Measurements from ENCODE around the gene ADAMTS17.
"Not testable (repeated sequence)": the region's sequence is repeated elsewhere in the genome, so short reads cannot be mapped to it uniquely, and the experiment has no call there.

Gene ADAMTS17

DNA sequence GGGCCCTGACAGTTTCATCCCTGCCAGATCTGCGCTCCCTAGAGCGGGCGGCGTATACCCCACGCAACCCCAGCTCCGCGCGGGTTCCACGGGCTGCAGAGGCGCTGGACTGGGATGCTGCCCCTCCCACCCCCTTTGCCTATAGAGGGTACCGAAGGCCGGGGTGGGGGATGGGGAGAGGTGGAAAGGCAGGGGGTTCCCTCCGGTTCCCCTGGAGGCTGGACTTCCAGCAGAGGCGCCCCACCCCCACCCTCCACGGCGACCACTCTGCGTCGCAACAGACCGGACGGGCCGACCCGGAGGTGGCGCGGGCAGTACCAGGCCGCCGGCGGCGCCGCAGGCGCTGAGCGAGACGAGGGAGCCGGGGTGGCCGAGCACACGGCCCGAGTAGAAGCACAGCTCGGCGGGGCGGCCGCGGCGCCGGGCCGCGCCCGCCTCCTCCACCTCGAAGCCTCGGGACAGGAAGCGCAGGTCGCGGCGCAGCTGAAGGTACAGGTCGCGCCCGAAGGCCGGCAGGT lies 995 bp downstream of the ADAMTS17 start:
- DNase-seq (ENCODE audit: low read depth), result no peak

DNA sequence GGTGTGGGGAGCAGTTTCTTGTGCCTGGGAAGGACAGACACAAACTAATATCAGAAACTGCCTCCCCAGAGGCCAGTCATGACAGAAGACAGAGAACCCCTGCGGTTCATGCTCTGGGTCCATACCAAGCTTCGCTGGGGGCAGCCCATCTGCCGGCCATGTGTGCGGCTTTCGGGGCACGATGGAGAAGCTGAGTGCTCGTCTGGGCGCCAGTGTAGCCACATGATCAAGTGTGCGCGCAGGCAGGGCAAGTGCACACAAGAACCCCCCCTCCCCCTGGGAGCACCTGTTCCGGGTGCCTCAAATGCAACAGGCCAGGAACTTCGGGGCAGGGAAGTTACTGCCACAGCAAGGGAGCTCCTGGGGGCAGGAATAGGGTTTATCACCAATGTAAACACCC lies 1.8 kb downstream of the ADAMTS17 start:
- DNase-seq (ENCODE audit: low read depth), result no peak

DNA sequence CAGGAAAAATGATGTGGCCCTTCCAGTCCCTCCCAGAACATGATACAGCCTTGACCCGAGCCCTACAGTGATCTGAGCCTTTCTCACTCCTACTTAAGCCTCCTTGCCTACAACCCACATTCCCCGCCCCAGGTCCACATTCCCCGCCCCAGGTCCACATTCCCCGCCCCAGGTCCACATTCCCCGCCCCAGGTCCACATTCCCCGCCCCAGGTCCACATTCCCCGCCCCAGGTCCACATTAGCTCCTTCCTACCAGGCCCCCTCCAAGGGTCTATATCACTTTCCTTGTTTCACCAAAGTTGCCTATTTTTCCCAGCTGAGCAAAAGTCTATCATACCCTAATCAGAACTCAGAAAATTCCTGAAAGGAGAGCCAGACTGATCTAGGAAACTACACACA lies 2.3 kb downstream of the ADAMTS17 start:
- not testable (repeated sequence) for DNase-seq (ENCODE audit: low read depth)

DNA sequence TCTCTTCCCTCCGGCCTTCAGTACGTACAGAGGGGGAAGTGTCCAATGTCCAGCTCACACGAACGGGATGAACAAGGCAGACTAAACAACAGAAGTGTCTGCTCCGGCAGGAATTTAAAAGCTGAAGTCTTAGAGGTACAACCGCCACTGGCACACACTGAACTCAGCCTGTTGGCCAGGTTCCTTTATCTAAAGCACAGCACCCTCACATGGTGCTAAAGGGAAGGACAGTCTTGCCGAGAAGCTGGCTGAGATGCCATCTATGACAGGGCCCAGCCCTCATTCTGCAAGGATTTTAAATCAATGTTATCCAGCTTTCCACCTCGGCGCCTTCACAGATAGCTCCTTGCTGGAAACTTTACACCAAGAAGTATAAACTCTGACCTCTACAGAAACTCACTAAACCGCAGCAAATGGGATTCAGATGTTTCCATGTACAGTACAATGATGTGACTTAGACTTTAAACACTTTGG lies 2.8 kb downstream of the ADAMTS17 start:
- peak; percentile 41 for DNase-seq (ENCODE audit: low read depth)

DNA sequence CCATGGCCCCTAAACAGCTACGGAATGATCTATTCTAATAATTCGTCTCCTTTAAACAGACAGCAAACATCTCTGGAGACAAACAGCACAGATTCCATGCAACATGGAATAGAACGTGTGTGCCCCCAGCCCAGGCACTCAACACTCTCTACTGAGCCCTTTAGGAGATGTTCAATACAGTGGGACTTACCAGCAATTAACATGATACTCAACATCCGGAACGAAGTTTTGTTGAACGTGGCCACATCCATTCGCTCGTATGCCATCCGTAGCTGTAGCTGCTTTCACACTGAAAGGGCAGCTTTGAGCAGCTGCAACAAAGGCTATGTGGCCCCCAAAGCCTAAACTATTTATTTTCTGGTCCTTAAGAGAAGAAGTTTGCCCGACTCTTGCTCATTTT lies 3.5 kb downstream of the ADAMTS17 start:
- DNase-seq (ENCODE audit: low read depth), result no peak

DNA sequence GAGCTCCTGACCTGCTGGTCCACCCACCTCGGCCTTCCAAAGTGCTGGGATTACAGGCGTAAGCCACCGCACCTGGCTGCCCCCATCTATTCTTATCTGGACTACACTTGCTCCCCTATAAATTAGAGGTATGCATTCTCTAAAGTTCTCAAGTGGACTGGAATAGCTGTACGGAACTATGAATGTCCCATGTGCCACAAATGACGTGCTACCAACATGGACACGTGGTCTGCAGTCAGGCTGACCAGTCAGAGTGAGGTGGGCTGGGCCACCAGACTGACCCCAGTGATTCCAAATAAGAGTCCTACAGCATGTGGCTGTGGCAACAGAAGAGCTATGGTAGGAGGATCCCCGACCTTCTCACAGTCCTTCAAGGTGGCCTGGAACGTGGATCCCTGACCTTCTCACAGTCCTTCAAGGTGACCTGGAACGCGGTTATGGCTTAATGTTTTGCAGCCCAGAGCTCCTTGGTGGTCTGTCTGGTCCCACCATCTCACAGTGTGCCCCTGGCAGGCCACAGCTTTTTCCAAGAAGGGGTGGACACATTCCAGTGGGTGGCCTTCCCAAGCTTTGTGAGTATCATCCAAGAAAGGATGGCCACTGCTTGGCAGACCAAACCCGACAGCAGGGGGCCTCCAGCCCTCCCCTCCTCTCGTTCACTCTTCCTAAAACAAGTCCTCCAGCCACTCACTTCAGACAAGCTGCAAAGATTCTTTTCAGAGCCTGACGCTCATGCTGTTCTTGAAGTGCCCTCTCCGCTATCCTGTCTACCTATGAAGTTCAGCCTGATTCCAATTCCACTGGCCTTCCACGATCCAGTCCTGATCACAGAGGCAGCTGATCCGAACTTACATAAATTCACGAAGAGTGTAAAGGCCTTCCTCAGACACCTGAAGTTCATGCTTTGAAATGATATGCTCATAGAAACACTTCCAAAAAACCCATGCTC lies 4.4 kb downstream of the ADAMTS17 start:
- DNase-seq (ENCODE audit: low read depth), result no peak

DNA sequence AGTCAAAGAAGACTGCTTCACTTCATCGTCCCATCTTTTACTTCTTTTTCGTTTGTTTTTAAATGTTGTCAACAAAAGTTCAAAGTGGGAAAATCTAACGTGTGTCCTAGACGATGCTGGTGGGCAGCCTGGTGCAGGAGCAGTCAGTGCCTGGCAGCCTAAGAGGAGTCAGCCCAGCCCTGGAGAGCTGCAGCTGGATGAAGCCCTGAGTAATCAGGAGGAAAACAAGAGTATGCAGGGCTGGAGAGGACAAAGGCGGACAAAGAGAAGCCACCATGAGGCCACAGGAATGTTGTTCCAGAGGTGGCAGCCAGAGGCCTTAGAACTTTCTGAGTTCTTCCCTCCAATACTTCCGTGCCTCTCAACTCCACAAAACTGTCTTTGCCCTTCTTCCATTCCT lies 5.7 kb downstream of the ADAMTS17 start:
- no peak for DNase-seq (ENCODE audit: low read depth)

DNA sequence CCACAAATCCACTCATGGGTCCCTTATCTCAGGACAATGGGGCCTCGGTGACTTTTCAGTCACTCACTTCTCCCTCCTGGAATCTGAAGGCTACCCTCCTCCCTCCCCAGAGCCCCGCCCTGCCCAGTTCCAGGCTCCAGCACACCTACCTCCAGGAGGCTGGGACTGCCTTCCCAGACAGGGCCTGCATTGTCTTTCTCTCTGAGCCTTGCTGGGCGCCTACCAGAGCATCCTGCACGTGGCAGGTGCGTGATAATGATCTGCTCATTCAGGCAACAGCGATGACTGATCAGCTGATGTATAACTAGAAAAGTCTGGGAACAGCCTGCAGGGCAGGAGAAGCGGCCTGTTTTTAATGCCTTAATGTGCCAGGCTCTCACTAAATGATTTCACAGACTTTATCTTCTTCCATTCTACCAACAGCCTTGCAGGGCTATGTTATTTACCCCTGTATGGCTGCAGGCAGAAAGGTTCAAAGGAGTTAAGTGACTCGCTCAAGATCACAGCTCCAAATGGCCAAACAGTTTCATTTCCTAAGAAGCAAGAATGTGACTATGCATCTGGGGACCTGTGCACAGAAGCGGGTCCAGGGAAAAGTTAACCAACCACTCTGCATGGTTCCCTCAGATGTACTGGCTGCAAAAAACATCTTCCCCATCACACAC lies 6.3 kb downstream of the ADAMTS17 start:
- no peak for DNase-seq (ENCODE audit: low read depth)

DNA sequence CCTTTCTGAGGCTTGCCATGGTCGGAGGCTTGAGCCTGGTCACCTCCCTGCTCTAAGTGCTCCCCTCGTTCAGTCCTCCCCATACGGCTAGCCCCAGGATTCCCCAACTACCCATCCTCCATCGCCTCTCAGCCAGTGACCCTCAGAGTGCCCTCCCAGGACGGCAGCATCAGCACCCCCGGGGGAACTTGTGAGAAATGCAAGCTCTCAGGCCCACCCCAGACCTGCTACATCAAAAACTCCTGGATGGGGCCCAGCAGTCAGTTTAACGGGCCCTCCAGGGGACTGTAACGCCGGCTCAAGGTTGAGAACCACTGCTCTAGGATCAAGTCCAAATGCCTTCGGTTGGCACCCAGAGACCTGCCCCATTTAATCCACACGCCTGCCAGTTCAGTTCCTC lies 6.9 kb downstream of the ADAMTS17 start:
- no peak for DNase-seq (ENCODE audit: low read depth)

DNA sequence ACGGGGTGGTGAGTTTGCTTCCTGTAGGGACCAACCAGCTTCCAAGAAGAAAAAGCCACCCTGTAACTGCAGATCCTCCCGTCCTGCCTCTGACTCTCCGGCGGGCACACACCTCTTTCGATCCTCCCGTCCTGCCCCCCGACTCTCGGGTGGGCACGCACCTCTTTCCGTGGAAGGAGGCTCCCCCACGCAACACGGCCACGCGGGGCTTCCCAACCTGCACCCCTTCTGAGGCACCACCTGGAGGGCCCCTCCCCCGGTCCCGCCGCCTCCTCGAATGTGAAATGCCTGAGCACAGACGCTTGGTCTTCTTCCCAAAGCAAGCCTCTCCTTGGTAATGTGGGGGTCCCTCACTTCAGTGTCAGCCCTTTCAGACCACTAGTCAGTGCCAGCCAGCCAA lies 7.3 kb downstream of the ADAMTS17 start:
- no peak for DNase-seq (ENCODE audit: low read depth)

DNA sequence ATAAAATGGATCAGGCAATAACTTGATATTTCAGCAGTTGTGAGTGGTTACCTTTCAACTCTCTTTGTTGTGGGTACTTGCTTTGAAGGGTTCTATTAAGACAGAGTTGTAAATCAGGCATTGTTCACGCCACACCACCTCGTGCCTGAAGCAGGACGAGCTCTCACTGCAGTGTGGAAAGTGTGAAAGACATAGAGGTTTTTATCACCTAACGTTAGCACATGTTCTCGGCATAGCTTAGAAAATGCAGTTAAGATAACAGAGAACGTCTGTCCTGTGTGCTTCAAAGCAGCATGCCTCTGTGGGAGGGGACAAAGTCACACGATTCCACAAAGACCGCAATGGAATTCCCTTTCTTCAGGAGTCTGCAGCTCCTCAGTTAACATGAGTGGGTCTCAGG lies 7.8 kb downstream of the ADAMTS17 start:
- no peak for DNase-seq (ENCODE audit: low read depth)

DNA sequence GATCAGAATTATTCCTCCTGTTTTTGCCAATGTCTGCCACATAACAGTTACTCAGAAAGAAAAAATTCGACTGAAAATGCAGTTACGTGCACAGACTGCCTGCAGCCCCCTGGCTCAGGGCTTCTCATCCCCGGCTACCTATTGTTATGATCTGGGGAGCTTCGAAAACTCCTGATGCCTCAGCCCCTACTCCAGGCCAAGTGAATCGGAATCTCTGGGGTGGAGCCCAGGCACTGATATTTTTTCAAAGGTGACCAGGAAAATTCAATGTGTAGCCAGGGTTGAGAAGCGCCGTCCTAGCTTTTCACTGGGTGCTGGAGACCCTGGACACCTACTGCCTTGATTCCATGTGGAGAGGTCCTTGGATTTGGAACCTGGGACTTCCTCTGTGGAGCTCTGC lies 8.5 kb downstream of the ADAMTS17 start:
- no peak for DNase-seq (ENCODE audit: low read depth)

DNA sequence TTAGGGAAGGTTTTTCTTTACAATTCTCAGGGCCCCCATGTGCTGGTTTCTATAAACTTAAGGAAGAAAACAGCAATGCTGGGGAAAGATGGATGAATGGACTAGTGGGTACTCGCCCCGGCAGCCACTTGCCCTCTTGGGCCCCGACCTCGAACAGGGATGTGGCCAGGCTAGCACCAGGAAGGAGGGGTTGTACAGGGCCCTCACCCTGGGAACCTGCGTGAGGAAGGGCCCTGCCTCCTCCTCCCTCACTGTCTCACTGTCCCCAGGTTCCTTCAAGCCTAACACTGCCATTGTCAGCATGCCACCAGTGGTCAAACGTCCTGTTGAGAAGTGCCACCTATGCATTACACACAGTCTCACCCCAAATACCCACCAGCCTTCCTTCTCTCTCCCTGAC lies 9.1 kb downstream of the ADAMTS17 start:
- no peak for DNase-seq (ENCODE audit: low read depth)

DNA sequence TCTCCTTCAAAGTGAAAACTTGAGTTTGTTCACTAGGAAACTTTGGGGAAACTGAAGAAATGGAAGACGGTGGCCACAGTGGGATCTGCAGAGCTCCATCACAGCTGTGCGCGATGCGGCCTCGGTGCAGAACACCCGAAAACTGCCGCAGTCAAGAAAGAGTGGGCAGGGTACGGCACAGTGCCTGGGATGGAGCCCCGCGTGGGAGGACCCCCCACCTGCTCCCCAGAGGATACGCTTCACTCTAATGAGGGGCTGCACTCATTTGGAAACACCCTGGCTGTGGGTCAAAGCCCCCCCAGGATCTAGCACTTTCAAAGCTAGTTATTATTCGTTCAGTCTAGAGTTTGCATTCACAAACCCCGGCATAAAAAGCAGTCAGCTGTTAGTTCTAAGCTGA lies 9.5 kb downstream of the ADAMTS17 start:
- no peak for DNase-seq (ENCODE audit: low read depth)

DNA sequence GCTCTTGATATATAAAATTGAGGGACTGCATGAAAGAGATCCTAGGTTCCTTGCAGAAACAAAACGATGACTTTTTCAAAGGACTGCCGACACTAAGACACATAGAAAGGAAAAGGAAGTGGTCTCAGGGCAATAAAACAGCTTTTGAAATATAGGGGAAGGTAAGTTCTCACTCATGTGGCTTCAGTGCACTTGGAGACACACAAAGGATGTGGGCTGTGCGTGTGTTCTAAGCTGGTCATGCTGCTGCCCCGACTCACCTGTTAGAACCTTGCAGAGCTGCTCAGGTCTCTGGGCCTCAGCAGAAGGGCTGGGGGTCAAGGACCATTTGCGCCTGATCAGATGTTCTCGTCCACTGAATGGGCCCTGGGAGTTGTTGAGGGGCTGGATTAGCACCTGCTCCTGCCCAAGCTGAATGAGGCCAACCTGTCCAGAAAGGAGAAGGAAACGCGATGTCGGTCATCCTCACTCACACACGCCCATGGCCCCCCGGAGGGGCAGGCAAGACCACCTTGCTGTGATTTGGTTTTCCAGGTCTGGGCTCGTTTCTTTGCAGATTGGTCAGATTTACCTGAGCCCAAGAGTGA lies 11.1 kb downstream of the ADAMTS17 start:
- DNase-seq (ENCODE audit: low read depth), result no peak

DNA sequence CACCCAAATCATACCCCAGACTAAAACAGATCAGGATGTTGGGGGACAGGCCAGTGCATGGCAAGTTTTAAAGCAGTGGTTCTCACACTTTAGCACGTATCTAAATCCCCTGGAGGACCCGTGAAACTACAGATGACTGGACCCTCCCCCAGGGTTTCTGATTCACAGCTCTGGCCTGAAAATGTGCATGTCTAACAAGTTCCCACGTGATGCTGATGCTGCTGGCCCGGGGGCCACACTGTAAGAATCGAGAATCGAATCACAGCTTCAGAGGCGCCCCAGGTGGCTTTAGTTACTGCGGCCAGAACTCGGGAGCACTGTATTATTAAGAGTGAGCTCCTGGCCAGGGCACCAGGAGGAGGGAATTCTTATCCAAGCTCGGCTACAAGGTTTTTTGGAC lies 11.6 kb downstream of the ADAMTS17 start:
- DNase-seq (ENCODE audit: low read depth), result no peak

DNA sequence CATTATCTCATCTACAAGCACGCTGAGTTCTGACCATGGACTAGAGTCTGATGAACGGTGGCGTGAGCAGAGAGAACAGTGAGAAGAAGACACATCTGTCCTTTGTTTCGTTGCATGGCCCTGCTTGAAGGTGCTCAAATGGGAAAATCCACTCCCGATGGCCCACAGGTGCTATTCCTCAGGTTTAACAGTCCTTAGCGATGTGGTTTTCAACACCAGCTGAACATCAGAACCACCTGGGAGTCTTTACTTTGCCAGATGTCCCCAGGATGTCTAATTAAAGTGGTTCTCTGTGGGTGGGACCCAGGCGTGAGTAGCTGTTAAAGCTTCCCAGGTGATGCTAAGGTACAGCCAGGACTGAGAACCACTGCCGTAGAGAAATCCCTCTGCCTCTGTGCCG lies 13.0 kb downstream of the ADAMTS17 start:
- DNase-seq (ENCODE audit: low read depth), result no peak

DNA sequence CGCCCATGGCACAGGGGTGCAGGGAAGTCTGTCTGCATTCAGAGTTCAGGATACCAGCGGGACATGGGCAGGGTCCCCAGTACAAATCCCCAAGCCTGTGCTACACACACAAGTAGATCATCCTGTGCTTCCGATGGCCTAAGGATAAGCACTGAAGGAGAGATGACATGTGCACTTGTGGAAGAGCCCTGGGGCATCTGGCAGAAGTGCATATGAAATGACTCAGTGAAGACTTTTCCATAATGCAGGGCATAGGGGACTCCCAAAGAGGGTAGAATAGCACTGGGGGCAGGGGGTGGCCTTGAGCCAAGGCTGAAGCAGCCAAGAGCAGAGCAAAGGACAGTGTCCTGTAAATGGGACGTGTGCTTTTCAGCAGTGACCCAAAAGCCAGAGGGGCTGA lies 22.9 kb downstream of the ADAMTS17 start:
- no peak for DNase-seq (ENCODE audit: low read depth)

DNA sequence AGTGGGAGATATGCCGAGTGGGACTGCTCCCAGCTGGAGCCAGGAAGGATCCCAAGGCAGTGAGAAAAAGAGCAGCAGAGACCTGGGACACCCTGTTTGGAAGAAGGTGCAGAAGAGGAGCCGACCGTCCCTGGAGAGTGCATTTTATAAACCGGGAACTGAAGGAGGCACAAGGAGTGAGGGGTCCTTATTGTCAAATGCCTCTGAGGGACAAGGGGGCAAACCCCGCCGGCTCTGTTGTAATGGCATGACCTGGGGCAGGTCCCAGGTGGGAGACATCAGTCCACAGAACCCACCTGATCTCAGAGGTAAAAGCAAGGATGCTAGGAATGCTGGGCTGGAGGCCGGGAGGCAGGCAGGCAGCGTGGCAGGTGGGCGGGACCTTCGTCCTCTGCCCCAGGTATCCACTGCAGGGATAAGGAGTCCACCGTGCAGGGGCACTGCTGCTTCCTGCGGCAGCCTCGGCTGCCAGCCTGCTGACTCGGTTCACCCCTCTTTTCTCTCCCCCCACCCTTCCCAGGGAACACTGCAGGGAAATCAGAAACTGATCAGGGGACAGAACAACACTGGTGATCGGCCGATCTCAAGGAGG lies 26.9 kb downstream of the ADAMTS17 start:
- DNase-seq (ENCODE audit: low read depth), result no peak

DNA sequence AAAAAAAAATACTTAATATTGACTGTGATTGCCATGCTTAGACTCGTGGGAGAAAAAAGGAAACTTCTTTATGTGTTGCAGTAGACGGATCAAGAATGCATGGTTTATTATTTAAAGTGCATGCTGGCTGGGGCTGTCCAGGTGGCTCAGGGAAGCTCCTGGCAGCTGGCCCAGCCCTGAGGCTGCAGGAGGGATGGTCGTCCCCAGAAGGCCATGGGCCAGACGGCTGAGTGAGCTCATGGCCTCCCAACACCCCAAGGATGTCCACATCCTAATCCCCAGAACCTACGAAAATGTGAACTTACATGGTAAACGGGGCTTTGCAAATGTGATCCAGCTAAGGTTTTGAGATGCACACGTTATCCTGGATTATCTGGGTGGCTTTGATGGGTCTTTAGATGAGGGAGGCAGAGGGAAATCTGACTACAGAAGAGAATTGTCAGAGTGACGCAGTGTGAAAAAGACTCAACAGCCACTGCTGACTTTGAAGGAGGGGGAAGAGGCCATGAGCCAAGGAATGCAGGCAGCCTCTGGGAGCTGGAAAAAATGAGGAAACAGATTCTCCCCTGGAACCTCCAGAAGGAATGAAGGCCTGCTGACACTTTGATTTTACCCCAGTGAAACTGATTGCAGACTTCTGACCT lies 29.8 kb downstream of the ADAMTS17 start:
- no peak for DNase-seq (ENCODE audit: low read depth)

DNA sequence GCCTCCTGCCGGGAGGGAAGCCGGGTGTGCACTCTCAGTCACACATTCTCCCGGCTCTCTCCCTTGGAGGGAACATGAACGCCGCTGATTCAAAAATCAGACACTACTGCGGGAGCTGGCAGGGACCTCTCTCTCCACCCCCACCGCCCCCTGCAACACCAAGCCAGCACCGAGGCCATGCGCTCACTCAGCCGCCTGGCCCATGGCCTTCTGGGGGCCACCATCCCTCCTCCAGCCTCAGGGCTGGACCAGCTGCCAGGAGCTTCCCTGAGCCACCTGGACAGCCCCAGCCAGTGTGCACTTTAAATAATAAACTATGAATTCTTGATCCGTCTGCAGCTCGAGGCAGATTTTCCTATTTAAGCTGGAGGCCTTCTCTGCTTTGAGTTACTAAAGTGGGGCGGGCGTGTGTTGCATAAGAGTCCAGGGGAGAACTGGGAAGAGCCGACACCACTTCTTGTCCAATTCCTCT lies 30.6 kb downstream of the ADAMTS17 start:
- no peak for DNase-seq (ENCODE audit: low read depth)
